ENCODE measurements around the gene YLPM1.

Gene YLPM1

GRCh38 chr14:74875941-74876913 lies 113.1 kb downstream of the YLPM1 start, which contains the start of gene PROX2:
Gene PROX2, minus strand, starts transcription at chr14:74876145. Its CDS starts 12,311 bp downstream, at chr14:74863834.
- no peak within 1 kb of the TSS for H3K27ac ChIP-seq
- TF ChIP-seq CTCF (conservative IDR thresholded peaks at IDR 0.05) = no peak

- TF ChIP-seq CTCF (conservative IDR thresholded peaks at IDR 0.05) = no peak
These were observed 116.5 kb downstream of the YLPM1 start for GRCh38 chr14:74879427-74880182.

GRCh38 chr14:74881431-74882102 lies 118.5 kb downstream of the YLPM1 start, which contains the start of gene DLST:
Gene DLST, plus strand, starts transcription at chr14:74881916. Its CDS starts 38 bp downstream, at chr14:74881954.
- no peak for TF ChIP-seq CTCF (conservative IDR thresholded peaks at IDR 0.05)
- peak within 1 kb of the TSS; percentile 88 for H3K27ac ChIP-seq

More at GRCh38 chr14:74879427-74880182, 116.5 kb downstream of the YLPM1 start:
- H3K27ac ChIP-seq = no peak overlapping the region

- TF ChIP-seq CTCF (conservative IDR thresholded peaks at IDR 0.05) = no peak
- peak overlapping the region; percentile 88 for H3K27ac ChIP-seq
These were observed 119.2 kb downstream of the YLPM1 start for GRCh38 chr14:74882103-74882920.
